22Rv1 (cell line): ENCODE data around the gene TBX10.

Experiments used
- ZFX ChIP-seq: fragments of 450-650 bp; IDR thresholded peaks from 2 replicates; pipeline ENCODE4 v1.6.1; 2017; ENCODE audit warnings: antibody characterized with exemption, borderline replicate concordance
- TF ChIP-seq, protein P1 (sequence below): fragments of 450-650 bp; IDR thresholded peaks from 2 replicates; pipeline ENCODE4 v1.5.1; 2017; ENCODE audit warnings: mild to moderate bottlenecking

DNA sequence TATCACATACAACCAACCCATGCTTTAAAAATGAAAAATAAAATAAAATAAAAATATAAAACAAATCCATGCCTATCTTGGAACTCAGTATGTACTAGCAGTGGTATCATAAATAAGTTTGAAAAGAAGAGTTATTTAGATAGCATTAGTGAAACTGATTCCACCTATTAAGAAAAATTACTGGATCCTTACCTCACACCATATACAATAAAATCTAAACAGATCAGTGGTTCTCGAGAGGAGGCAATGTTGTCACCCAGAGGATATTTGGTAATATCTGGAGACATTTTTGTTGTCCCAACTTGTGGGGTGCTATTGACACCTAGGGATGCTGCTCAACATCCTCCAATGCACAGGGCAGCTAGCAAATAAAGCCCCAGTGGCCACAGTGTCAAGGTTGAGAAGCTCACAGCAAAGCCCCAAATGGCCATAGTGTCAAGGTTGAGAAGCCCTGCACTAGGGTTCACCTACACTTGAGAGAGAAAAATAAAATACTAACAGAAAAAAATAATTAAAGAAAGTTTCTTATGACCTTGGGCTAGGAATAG, 42.7 kb downstream of the TBX10 start:
- TF ChIP-seq, protein P1, sequence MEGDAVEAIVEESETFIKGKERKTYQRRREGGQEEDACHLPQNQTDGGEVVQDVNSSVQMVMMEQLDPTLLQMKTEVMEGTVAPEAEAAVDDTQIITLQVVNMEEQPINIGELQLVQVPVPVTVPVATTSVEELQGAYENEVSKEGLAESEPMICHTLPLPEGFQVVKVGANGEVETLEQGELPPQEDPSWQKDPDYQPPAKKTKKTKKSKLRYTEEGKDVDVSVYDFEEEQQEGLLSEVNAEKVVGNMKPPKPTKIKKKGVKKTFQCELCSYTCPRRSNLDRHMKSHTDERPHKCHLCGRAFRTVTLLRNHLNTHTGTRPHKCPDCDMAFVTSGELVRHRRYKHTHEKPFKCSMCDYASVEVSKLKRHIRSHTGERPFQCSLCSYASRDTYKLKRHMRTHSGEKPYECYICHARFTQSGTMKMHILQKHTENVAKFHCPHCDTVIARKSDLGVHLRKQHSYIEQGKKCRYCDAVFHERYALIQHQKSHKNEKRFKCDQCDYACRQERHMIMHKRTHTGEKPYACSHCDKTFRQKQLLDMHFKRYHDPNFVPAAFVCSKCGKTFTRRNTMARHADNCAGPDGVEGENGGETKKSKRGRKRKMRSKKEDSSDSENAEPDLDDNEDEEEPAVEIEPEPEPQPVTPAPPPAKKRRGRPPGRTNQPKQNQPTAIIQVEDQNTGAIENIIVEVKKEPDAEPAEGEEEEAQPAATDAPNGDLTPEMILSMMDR, result no peak
- TF ChIP-seq ZFX, result no peak
